Cardiac atrium fibroblast (primary cell): ENCODE results near the gene OIT3. TPM values are rescaled to one million over a fixed set of nuclear protein-coding genes. Genes with fewer than 3 reads are reported as not detected.

Experiments used
- total RNA-seq: library from RNA; depleted of rRNA; stranded (reverse); fragments of >200 nt; gene quantifications from 2 replicates; pipeline ENCODE4 v1.2.3, GENCODE V29; 2015

Gene OIT3
- total RNA-seq, result under 0.01 TPM in 1 of 2 replicates, not detected in the other

DNA sequence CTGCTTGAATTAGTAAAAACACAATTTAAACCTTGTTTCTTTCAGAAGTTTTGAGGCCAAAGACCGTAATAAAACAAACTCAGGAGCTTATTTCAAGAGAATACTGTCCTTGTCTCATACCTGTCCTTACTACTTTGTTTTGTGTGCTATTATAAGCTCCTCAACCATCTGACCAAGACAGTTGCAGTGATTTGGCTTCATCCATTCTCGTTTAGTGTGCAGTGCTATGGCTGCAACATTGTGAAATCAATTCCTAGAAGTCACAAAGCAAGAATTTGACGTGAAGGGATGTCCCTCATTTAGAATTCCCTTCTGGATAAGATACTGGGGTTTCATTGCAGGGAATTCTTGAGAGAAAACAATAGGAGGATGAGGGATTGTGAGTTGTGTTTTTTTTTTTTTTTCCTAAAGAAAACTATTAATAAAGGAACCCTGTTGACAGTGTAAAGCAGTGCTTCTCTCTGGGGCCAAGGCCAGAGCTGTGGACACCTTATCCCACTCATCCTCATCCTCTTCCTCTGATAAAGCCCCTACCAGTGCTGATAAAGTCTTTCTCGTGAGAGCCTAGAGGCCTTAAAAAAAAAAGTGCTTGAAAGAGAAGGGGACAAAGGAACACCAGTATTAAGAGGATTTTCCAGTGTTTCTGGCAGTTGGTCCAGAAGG, at the start of gene OIT3:
Gene OIT3 (plus strand): TSS at position 604 of the 663 bp plus-strand sequence. CDS start 60 bp downstream, outside the sequence.

DNA sequence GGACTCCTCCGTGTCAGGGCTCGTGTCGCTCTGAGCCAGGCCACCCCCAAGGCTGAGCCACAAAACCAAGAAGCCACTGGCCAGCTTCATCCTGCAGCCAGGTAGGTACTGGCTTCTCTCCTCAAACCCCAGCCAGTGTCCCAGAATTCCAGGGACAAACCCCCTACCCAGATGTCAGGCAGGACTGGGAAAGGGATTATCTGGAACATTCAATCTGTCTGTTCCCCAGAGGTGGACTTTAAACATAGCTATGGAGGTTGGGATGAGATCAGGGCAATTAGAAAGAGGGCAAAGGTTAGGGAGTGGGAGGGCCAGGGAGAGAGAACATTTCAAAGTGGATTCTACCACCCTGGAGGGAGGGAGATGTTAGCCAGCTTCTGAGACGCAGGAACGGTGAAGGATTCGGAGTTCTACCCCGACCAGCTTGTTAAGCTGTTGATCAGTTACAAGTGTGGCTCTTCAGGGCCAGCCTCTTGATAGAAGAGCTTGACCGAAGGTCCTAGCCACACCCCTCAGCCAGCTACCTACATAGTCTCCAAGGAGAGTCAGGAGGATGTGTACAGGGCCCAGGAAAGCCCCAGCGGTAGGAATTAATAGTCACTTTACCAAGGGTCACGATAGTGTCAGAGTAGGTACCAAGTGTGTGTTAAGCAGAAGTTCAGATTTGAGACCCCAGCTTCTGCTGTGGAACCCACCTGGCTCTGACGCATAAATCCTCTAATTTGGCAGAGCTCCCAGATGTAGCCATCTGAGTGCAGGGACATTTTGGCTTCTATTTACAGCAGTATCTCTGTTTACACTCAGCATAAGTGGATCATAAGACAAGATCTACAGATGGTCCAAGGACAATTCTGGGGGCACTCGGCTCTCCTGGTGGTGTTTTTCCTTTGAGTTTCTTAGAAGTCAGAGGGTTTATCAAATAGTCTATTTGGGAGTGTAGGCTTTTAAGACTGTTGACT, 61.3 kb downstream of the OIT3 start, which contains the start of gene PLA2G12B:
Gene PLA2G12B (minus strand): TSS at position 211 of the 959 bp plus-strand sequence. CDS start 121 bp downstream, at position 90.

Other genes starting within 250 kb of the OIT3 start
- gene MCU, start 201.6 kb upstream of the OIT3 start, total RNA-seq, result 20.7 and 24.4 TPM in 2 replicates
- gene PLA2G12B, start 61.1 kb downstream of the OIT3 start, total RNA-seq, result not detected in 2 replicates
- 396 and 422 TPM in 2 replicates for gene P4HA1, start 203.1 kb downstream of the OIT3 start, total RNA-seq
- gene NUDT13, start 216.7 kb downstream of the OIT3 start, total RNA-seq, result 0.16 and 0.90 TPM in 2 replicates